Esophagus squamous epithelium (tissue), 4 donors: Measurements from ENCODE around the gene ST6GAL1.

Experiments
- CTCF ChIP-seq, 6 experiments: fragments of 450-650 bp in 4 of 6; fragments of 200-600 bp in 2 of 6; sonication (generic) in 2 of 6; IDR thresholded peaks; one replicate each; pipeline ENCODE4 v1.5.1; 2016 to 2019; ENCODE audit warnings: antibody characterized with exemption in 6 of 6, mild to moderate bottlenecking in 4 of 6, moderate library complexity in 4 of 6
- POLR2A ChIP-seq, 4 donors: fragments of 450-650 bp; IDR thresholded peaks; one replicate each; pipeline ENCODE4 v1.6.1; 2017; ENCODE audit warnings: antibody characterized with exemption in 4 of 4, mild to moderate bottlenecking in 4 of 4, moderate library complexity in 3 of 4

- TF ChIP-seq CTCF (IDR thresholded peaks at IDR 0.05) (no peak), POLR2A (IDR thresholded peaks at IDR 0.05) (no peak)
These were observed 146.8 kb downstream of the ST6GAL1 start for GRCh38 chr3:187077085-187077484.
